HG02798 (cell line): ENCODE results near the gene TTC12.

Experiments
- ATAC-seq: cut with Tn5 transposase; IDR thresholded peaks from one replicate; pipeline ENCODE4 v1.9.1; 2021; ENCODE audit warnings: mild to moderate bottlenecking; ENCODE audit not compliant: unreplicated experiment, poor library complexity

Gene TTC12

GRCh38 chr11:113317339-113317738, 3.0 kb downstream of the TTC12 start:
- ATAC-seq, result no peak

- ATAC-seq, result no peak
Observed at GRCh38 chr11:113319085-113319484, 4.7 kb downstream of the TTC12 start.

GRCh38 chr11:113322158-113322557, 7.8 kb downstream of the TTC12 start:
- no peak for ATAC-seq

GRCh38 chr11:113324250-113324649, 9.9 kb downstream of the TTC12 start:
- ATAC-seq, result no peak

GRCh38 chr11:113329725-113330124, 15.3 kb downstream of the TTC12 start:
- no peak for ATAC-seq

DNA sequence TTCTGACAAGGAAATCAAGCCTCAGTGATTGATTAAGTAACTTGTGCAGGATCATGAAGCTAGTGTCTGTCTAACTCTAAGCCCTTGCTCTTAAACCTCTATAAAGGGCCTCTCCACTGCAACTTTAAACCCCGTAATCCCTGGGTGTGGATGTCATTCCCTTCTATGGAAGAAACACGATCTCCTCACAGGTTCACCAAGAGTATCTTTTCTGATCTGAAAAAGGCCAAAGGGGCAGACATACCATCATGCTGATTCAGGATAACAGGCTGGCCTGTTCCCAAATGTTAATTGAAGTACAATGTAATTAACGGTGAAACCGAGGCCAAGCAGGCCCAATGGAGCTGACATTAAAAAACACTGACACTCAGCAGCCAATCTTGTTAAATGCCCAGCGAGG, 17.1 kb downstream of the TTC12 start:
- no peak for ATAC-seq

- no peak for ATAC-seq
Observed at GRCh38 chr11:113332023-113332422, 17.6 kb downstream of the TTC12 start.

DNA sequence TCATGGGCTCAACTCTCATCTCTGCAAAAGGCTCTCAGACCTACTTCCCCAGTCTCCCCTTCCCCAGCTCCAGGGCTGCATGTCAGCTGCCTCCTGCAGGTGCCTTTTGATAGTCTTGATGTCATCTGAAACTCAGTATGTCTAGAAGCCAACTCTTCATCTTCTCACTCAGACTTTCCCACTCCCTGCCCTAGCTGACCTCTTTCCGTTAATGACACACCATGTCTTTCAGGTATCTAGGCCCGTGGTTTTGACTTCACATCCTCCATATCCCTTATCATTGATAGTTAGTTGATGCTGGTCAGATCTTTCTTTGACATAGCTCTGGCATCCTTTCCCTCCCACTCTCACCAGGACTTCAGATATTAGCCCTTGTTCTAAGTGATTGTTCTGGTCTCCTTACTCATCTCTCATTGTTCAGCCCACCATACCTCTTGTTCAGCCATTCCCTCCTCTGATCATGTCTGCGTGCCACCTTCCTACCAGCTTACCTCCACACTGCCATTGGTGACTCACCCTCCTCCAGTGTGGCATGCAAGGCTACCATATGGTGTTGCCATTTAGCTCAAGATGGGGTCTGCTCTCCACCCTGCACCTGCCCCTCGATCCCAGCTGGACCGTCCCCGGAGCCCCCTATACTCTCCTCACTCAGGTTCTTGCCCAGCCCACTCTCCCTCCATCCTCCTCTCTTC, 18.4 kb downstream of the TTC12 start:
- no peak for ATAC-seq

- ATAC-seq, result peak; percentile 73
Observed at GRCh38 chr11:113334183-113334582, 19.8 kb downstream of the TTC12 start.

DNA sequence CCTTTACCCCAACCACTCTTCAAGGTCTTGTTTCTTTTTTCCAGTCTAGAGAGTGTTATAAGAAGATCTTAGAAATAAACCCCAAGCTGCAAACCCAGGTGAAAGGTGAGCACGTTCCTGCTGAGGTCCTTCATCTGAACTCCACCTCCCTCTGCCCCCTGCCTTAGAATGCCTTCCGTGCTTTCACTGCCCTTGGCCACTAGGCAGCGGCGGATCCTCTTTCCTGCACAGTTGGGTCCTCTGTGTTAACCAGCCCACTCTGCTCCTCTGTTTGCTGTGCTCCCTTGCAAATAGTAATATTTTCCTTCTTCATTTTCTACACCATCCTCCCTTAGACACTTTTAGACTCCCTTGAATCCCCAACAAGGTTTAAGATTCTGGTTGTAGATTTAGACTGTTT, 24.3 kb downstream of the TTC12 start:
- no peak for ATAC-seq

GRCh38 chr11:113339929-113340589, 25.7 kb downstream of the TTC12 start:
- ATAC-seq, result no peak

DNA sequence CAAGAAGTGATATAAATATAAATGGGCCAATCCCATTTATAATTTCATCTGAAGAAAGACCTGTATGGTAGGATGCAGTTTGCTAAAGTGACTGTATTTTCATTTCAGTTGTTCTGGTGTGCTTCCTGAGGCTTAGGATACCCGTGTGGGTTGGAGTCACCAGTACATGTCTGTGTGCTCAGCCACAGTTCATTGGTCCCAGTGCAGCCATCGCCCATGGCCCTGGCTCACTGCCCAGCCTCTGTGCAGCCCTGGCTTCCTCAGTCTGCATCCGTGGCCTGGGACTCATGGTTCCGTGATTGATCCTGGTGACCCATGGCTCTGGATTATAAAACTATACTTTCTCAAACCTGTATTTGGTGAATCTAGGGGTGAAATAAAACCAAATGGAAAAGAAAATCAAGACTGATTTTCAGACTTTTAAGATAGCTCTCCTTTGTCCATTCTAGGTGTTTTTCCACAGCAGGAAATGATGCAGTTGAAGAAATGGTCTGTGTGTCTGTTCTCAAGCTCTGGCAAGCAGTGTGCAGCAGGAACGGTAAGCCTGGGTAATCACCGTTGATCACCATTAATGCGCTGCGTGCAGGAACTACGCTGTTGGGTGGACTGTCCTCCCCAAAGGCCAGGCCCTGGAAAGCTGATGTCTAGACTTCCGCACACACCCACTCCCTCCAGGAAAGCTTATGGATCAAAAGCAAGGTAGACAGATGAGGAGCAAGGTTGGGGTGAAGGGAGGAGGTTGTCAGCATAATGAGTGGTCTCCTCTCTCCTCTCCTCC, 27.2 kb downstream of the TTC12 start:
- no peak for ATAC-seq

GRCh38 chr11:113345978-113346377, 31.6 kb downstream of the TTC12 start:
- ATAC-seq, result no peak

DNA sequence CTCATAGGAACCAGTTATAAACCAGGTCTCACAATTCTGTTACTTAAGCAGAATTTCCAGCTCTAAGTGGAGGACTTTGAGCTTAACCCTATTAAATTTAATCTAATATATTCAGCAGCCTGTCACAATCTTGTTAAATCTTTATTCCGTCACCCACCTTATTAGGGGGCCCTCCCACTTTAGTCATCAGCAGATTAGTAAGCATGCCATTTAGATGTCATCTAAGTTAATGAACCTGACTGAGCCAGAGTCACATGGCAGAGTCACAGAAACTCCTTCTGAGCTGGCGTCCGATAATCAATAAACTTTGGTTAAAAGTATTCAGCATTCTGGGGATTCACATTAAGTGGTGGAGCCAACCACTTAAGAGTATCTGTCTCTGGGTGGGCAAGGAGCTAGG, 35.1 kb downstream of the TTC12 start:
- ATAC-seq, result no peak

DNA sequence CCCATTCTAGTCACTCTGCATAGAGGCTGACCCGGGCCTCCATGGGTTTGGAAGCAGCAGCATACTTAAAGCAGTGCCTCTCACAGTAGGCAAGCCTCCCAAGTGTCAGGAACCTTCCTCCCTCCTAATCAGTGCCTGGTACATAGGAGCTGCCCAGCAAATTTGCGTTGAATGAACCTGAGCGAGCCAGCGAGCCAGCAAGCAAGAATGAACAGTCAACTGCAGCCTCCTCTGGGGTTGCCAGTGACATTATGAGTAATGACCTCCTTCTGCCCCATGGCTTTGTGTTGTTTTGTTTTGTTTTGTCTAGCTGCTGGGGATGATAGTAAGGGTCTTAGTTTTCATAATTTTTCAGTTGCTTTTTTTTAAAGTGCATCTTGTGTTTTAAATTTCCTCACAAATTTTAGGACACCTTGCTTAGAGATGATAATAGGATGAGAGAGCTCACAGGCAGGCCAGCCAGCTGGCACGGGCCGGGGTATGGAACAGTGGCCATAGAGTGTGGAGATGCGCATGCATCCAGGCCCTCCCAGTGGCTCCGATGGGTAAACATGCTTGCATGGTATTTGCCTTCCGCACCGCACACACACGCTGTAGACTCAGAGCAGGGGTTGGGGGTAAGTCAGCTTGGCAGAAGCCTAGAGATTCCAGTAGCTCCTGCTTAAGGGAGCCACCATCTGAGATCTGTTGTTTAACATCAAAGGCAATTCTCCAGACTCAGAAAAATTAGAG, 36.1 kb downstream of the TTC12 start:
- no peak for ATAC-seq

- no peak for ATAC-seq
Observed at GRCh38 chr11:113351068-113351450, 36.7 kb downstream of the TTC12 start.

DNA sequence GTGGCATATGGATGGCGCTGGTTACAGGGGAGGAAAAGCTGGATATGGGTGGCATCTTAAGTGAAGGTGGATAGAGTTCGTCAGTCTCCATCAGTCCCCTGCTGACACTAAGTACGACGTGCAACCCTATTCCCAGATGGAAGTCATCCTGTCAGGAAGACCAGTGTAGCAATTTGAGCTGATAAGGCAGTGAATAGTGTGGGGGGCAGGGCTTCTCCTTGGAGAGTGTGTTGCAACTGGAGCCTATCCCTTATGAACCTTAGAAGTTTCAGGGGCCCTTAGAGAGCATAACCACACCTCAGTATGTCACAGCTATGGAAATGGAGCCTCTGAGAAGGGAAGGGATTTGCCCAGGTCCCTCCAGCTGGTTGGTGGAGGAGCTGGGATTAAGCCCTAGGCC, 37.1 kb downstream of the TTC12 start:
- ATAC-seq, result no peak

- no peak for ATAC-seq
Observed at GRCh38 chr11:113356203-113356602, 41.8 kb downstream of the TTC12 start.

DNA sequence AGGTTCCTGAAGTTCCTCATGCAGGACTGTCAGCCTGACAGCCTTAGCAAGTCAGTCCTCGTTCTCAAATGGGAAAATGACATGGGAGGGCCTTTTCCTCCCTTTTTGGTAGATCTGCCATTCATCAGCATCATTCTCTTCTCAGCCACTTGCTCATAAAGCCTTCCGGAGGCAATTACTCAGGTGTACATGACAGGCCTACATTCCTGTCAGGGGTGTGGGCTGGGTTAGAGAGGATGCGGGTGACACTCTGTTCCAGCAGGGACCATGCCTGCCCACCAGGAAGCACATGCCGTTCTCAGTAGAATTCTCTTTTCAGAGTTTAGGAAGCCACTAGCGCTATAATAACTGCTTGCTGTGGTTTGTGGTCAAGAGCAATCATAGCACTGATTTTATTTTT, 49.0 kb downstream of the TTC12 start:
- no peak for ATAC-seq

DNA sequence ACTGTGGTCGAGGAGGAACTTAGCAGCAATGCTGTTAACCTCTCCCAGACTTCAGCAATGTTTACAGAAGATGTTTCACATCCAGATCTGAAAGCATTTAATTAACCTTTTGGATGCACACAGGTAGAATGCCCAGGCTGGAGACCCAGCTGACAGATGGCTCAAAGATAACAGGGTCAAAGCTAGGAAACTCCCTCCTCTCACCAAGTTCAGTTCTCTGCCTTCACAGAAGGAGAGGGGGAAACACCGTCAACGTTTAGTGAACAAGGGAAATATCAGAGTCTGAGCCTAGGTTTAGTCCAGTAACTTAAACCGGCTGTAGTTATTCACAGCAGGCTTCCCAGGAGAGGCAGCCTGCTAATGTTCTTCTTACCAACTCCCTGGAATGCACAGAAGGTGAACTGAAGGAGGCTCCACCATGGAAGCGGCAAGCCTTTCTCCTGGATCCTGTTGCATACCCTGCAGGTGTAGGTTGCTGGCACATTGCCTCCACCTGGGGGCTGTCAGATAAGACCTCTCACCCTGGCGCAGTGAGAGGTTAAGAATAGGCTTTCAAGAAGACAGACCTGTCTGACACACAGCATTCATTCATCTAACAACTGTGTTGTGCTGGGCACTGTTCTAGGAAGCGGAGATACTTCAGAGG, 49.7 kb downstream of the TTC12 start:
- no peak for ATAC-seq
